Upper lobe of left lung (tissue), 6 donors: ENCODE measurements around the gene SYNE3. TPM values are rescaled to one million over a fixed set of nuclear protein-coding genes. Genes with fewer than 3 reads are reported as not detected.

ENCODE experiments used
- ATAC-seq, 2 donors: fragments of 200-7000 bp; cut with Tn5 transposase; one replicate each; pipeline ENCODE4 v1.9.1; 2022; ENCODE audit warnings: mild to moderate bottlenecking in 2 of 2, moderate library complexity in 2 of 2; ENCODE audit not compliant: low FRiP score in 2 of 2
- DNase-seq, 2 donors: peaks; one replicate each; pipeline ENCODE4 v3.0.0-alpha.2; 2019 to 2020
- H3K27ac ChIP-seq, 4 donors: fragments of 200-600 bp; sonication (generic); one replicate each; pipeline ENCODE4 v1.5.1; 2016 to 2019
- H3K27me3 ChIP-seq, 4 donors: fragments of 200-600 bp; sonication (generic); one replicate each; pipeline ENCODE4 v1.5.1; 2017 to 2019
- H3K36me3 ChIP-seq, 4 donors: fragments of 200-600 bp; sonication (generic); one replicate each; pipeline ENCODE4 v1.5.1; 2016 to 2019
- H3K4me1 ChIP-seq, 4 donors: fragments of 200-600 bp; sonication (generic); one replicate each; pipeline ENCODE4 v1.5.1; 2018 to 2019
- H3K4me3 ChIP-seq, 4 donors: fragments of 200-600 bp; sonication (generic); one replicate each; pipeline ENCODE4 v1.5.1; 2017 to 2019; ENCODE audit warnings: mild to moderate bottlenecking in 2 of 4, moderate library complexity in 1 of 4
- H3K9me3 ChIP-seq, 4 donors: fragments of 200-600 bp; sonication (generic); one replicate each; pipeline ENCODE4 v1.5.1; 2018 to 2019
- EP300 ChIP-seq, 4 donors: sonication (generic); formaldehyde crosslinking; IDR thresholded peaks; one replicate each; pipeline ENCODE4 v1.5.1; 2017; ENCODE audit warnings: antibody characterized with exemption in 4 of 4, control low read depth in 2 of 4
- POLR2A ChIP-seq, 4 donors: fragments of 450-650 bp; IDR thresholded peaks; one replicate each; pipeline ENCODE4 v1.5.1; 2016 to 2017; ENCODE audit warnings: antibody characterized with exemption in 4 of 4, mild to moderate bottlenecking in 2 of 4
- POLR2AphosphoS5 ChIP-seq, 2 donors: sonication (generic); formaldehyde crosslinking; IDR thresholded peaks; one replicate each; pipeline ENCODE4 v1.5.1; 2017; ENCODE audit warnings: antibody characterized with exemption in 2 of 2
- WGBS, 2 donors: methylation state at CpG; one replicate each; pipeline ENCODE4 v1.1.5; 2017 to 2018; 5-methylcytosine and 5-hydroxymethylcytosine counted together
- total RNA-seq, 6 donors: library from RNA; depleted of rRNA in 4 of 6; stranded (reverse); fragments of >200 nt in 4 of 6; gene quantifications; one replicate each; pipeline versions ENCODE4 v1.1.0 to v1.2.1, GENCODE V29; 2016 to 2021
- TF ChIP-seq, protein P1 (sequence below), 6 experiments: fragments of 450-650 bp in 4 of 6; fragments of 200-600 bp in 2 of 6; sonication (generic) in 2 of 6; IDR thresholded peaks; one replicate each; pipeline ENCODE4 v1.5.1; 2016 to 2019; ENCODE audit warnings: antibody characterized with exemption in 6 of 6
- donor health status: DM: no; HTN: no; CAD: no; lungs with moderate emphysema.
- donor health status: DM: no; HTN: yes; CAD: no; lungs with severe emphysema.

The SYNE3 gene, protein sequence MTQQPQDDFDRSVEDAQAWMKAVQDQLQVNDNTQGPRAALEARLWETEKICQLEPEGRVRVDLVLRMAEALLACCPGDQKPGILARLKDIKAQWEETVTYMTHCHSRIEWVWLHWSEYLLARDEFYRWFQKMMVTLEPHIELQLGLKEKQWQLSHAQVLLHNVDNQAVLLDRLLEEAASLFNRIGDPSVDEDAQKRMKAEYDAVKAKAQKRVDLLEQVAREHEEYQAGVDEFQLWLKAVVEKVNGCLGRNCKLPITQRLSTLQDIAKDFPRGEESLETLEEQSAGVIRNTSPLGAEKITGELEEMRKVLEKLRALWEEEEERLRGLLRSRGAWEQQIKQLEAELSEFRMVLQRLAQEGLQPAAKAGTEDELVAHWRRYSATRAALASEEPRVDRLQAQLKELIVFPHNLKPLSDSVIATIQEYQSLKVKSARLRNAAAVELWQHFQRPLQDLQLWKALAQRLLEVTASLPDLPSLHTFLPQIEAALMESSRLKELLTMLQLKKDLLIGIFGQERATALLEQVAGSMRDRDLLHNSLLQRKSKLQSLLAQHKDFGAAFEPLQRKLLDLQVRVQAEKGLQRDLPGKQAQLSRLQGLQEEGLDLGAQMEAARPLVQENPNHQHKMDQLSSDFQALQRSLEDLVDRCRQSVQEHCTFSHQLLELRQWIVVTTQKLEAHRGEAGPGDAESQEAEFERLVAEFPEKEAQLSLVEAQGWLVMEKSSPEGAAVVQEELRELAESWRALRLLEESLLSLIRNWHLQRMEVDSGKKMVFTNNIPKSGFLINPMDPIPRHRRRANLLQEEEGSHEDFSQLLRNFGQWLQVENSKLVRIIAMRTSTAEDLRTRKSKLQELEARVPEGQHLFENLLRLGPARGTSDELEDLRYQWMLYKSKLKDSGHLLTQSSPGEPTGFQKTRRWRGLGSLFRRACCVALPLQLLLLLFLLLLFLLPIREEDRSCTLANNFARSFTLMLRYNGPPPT
- total RNA-seq = 10 to 100 TPM; 15.6 to 38.8 (median 19.0) TPM

DNA sequence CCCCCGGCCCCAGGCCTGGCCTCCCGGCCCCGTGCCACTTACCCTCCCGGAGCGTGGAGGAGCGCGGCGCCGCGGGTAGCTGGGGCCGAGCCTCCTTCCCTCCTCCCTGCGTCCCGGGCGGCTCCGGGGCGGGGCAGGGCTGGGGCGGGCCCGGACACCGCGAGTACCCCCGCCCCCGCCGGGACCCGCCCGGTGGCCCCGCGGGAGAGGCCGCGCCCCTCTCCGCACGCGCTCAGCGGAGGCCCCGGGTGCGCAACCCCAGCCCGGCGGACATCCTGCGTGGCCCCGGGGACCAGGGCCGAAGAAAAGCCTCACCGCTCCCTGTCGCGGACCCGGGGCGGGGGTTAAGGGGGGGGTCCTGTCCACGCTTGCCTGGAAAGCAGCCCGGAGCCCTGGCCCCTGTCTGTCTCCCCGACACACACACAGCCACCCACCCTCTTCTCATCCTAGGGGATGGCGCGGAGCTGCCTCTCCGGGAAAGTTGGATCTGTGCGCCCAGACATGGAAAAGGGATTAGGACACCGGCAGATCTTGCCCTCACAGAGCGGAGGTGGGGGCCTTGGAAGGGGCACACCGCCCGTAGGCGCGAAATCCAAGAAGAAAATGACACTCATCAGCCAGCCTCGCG, at the start of gene SYNE3:
Gene SYNE3 (minus strand): TSS at position 97 of the 628 bp plus-strand sequence. CDS start 40,829 bp downstream, outside the sequence.
- peak within 1 kb of the TSS; percentile 83 to 93 (median 90) for H3K27ac ChIP-seq
- ATAC-seq = peak; percentile 56 to 90
- H3K9me3 ChIP-seq = no peaks in the 10 kb centered on the region
- peak within 1 kb of the TSS; percentile 76 to 96 (median 90) for H3K4me3 ChIP-seq
- H3K27me3 ChIP-seq = no peaks in the 10 kb centered on the region
- 23 to 57% methylated on average over 14 to 21 of the region's 60 CpGs for WGBS, 2 donors
- H3K4me1 ChIP-seq = peaks cover 61 to 75% (median 66%) of the 10 kb centered on the region in 4 donors
- DNase-seq = peak; percentile 66 to 94
- H3K36me3 ChIP-seq = no peaks in the 10 kb centered on the region
- TF ChIP-seq EP300 (IDR thresholded peaks at IDR 0.05) = no peak
- TF ChIP-seq POLR2A (IDR thresholded peaks at IDR 0.05) = peak in 1 of 4 donors; percentile 10
- TF ChIP-seq POLR2AphosphoS5 (IDR thresholded peaks at IDR 0.05) = no peak

DNA sequence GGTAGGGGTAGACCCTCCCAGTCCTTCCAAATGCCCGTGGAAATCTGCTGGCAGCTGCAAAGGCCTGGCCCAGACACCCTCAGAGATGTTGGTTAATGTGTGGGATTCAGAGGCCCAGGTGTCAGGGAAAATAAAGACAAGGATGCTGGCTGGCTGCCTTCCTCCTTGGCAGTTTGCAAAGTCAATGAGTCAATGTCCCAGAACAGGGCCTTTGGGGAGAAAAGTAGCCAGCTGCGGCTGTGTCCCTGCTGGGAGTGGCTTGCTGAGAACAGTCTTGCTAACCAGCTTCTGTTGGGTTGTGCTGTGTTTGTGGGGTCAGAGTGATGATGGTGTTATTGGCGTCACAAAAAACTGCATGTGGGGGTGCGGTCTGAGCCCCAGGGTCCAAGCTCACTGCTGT, 47.6 kb upstream of the SYNE3 start:
- TF ChIP-seq, protein P1, sequence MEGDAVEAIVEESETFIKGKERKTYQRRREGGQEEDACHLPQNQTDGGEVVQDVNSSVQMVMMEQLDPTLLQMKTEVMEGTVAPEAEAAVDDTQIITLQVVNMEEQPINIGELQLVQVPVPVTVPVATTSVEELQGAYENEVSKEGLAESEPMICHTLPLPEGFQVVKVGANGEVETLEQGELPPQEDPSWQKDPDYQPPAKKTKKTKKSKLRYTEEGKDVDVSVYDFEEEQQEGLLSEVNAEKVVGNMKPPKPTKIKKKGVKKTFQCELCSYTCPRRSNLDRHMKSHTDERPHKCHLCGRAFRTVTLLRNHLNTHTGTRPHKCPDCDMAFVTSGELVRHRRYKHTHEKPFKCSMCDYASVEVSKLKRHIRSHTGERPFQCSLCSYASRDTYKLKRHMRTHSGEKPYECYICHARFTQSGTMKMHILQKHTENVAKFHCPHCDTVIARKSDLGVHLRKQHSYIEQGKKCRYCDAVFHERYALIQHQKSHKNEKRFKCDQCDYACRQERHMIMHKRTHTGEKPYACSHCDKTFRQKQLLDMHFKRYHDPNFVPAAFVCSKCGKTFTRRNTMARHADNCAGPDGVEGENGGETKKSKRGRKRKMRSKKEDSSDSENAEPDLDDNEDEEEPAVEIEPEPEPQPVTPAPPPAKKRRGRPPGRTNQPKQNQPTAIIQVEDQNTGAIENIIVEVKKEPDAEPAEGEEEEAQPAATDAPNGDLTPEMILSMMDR (IDR thresholded peaks at IDR 0.05) = no peak
- TF ChIP-seq POLR2A (IDR thresholded peaks at IDR 0.05) (no peak), POLR2AphosphoS5 (IDR thresholded peaks at IDR 0.05) (no peak), EP300 (IDR thresholded peaks at IDR 0.05) (no peak)
- 50 to 80% methylated on average over 1 to 4 of the region's 4 CpGs for WGBS, 2 donors
- ATAC-seq = no peak

DNA sequence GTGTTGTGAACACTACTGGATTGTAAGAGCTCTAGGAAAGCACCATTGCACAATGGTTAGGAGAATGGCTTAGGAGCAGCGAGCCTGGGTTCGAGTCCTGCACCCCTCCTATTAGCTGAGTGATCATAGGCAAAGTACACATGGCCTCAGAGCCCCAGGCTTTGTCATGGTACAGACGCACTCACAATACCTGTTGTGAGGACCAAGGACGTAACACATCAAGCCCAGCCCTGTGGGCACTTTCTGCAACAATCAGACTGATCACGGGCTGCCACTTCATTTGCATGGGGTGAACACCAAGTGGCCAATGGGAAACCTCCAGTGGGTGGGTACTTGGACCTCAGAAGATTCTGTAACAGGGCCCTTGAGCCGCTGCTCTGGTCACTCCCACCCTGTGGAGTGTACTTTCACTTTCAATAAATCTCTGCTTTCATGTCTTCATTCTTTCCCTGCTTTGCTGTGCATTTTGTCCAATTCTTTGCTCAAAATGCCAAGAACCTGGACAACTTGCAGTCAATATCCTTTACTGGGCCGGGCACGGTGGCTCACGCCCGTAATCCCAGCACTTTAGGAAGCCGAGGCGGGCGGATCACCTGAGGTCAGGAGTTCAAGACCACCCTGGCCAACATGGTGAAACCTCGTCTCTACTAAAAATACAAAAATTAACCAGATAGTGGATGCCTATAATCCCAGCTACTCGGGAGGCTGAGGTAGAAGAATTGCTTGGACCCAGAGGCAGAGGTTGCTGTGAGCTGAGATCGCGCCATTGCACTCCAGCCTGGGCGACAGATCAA, 46.6 kb upstream of the SYNE3 start:
- peak overlapping the region in 3 of 4 donors; percentile 3 to 21 (median 20) for H3K4me3 ChIP-seq
- peak; percentile 59 to 79 for ATAC-seq

More for the DNA sequence above, 47.6 kb upstream of the SYNE3 start:
- H3K4me1 ChIP-seq = peaks cover 0 to 6% (median 0%) of the 10 kb centered on the region in 4 donors
- no peaks in the 10 kb centered on the region for H3K36me3 ChIP-seq
- DNase-seq = no peak
- no peaks in the 10 kb centered on the region for H3K9me3 ChIP-seq
- no peak overlapping the region for H3K27ac ChIP-seq
- no peaks in the 10 kb centered on the region for H3K27me3 ChIP-seq
- H3K4me3 ChIP-seq = no peak overlapping the region

DNA sequence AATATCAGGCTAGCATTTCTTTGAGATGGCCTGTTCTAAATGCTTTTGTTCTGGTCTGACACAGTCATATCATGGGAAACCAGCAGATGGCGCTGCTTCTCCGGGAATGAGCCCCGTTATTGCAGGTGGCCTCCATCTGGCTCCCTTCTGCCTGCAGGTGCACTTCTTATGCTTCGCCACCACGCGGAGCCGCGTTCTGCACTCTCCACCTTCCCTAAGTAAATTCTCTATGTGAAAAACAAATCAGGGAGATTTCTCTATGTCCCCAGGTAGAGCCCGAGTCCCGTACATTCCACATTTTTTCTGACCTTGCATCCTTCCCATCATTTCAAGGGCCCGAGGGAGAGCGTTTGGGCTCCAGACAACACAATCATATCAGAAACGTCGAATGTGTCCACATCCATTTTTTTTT, 44.6 kb upstream of the SYNE3 start:
- WGBS, 2 donors = 11 to 13% methylated on average over 14 of the region's 14 CpGs
- H3K27me3 ChIP-seq = no peaks in the 10 kb centered on the region
- ATAC-seq (peak; percentile 89 to 92), DNase-seq (peak; percentile 28 to 92)
- H3K4me1 ChIP-seq = peaks cover 0 to 6% (median 0%) of the 10 kb centered on the region in 4 donors
- H3K4me3 ChIP-seq = no peak overlapping the region
- H3K27ac ChIP-seq = no peak overlapping the region
- no peaks in the 10 kb centered on the region for H3K9me3 ChIP-seq
- H3K36me3 ChIP-seq = no peaks in the 10 kb centered on the region
- TF ChIP-seq EP300 (IDR thresholded peaks at IDR 0.05) = no peak
- TF ChIP-seq POLR2AphosphoS5 (IDR thresholded peaks at IDR 0.05) = no peak
- TF ChIP-seq, protein P1 (IDR thresholded peaks at IDR 0.05) = peak; percentile 82 to 96 (median 92)
- TF ChIP-seq POLR2A (IDR thresholded peaks at IDR 0.05) = no peak

More for the DNA sequence above, 46.6 kb upstream of the SYNE3 start:
- Histone ChIP-seq H3K9me3 (no peaks in the 10 kb centered on the region), H3K27me3 (no peaks in the 10 kb centered on the region), H3K27ac (peak overlapping the region in 2 of 4 donors; percentile 26 to 31), H3K4me1 (peaks cover 0 to 6% (median 0%) of the 10 kb centered on the region in 4 donors), H3K36me3 (no peaks in the 10 kb centered on the region)
- TF ChIP-seq, protein P1 (IDR thresholded peaks at IDR 0.05) = no peak
- TF ChIP-seq POLR2AphosphoS5 (IDR thresholded peaks at IDR 0.05) = peak in 1 of 2 donors; percentile 30
- WGBS, 2 donors = 72 to 73% methylated on average over 15 to 18 of the region's 18 CpGs
- peak; percentile 17 to 82 for DNase-seq
